Measurements from ENCODE around the gene NAP1L1.

Gene NAP1L1

DNA sequence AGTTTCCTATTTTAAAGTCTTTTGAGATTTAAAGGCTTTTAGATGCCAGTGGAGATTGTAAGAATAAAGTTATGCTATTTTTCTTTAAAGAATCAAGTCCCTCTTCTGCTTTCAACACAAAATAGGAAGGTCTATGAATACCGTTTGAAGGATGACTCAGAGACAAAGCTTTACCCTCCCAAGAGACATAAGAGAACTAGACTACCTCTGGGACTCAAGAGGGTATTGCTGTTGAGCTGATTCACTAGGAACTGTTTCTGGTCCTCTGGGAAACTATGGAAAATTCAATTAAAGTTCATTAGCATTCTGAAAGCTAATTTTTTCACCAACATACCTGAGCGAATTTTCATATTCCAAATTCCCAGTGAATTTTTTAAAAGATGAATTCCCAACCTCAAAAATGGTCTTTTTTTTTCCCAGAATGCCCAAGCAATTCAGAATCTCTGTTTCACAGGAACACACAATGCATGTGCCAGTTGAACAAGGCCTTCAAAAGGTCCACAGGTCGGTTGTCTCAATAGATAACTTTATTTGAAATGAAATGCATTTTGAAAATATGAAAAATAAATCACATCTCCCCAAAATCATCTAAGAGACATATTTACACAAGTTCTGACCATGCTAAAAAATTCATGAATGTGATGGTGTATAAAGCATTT is 59.4 kb downstream of the NAP1L1 start:
- no peak overlapping the region for H3K9ac ChIP-seq (ENCODE audit: low read length)
- no CpG with 5 or more reads among the region's 3 CpGs for WGBS (ENCODE audit: extremely low coverage, insufficient coverage, low lambda C conversion rate)
- peaks cover 4% of the 10 kb centered on the region for H3K4me1 ChIP-seq (ENCODE audit: control insufficient read depth, low read depth, low read length)
- H3K27me3 ChIP-seq (ENCODE audit: insufficient read depth, low read length, poor library complexity): no peaks in the 10 kb centered on the region
- no peak overlapping the region for H2BK120ac ChIP-seq (ENCODE audit: low read depth, low read length)
- no peak overlapping the region for H3K56ac ChIP-seq (ENCODE audit: low read length)
- no peak for DNase-seq
- H2BK15ac ChIP-seq (replicated peaks; ENCODE audit: low read depth): no peak overlapping the region
- H4K8ac ChIP-seq (ENCODE audit: low read depth, low read length): no peak overlapping the region
- no peak overlapping the region for H3K18ac ChIP-seq (ENCODE audit: low read length)
- no peak overlapping the region for H2AK5ac ChIP-seq (ENCODE audit: low read length)
- H3K79me1 ChIP-seq (ENCODE audit: low read length): no peaks in the 10 kb centered on the region
- no peak overlapping the region for H3K4me3 ChIP-seq (ENCODE audit: low read length)
- no peaks in the 10 kb centered on the region for H3K36me3 ChIP-seq (ENCODE audit: control insufficient read depth, insufficient read depth, low read length)
- no peak overlapping the region for H3K4ac ChIP-seq (ENCODE audit: low read depth, low read length)
- peaks cover 8% of the 10 kb centered on the region for H3K79me2 ChIP-seq (ENCODE audit: control insufficient read depth, insufficient read depth, low read length)
- no peak overlapping the region for H3K4me2 ChIP-seq (ENCODE audit: low read length)
- H3K23ac ChIP-seq (ENCODE audit: low read length): no peak overlapping the region
- H3K27ac ChIP-seq (ENCODE audit: low read depth, low read length): peak overlapping the region; percentile 11
- H2BK5ac ChIP-seq (ENCODE audit: low read length): no peak overlapping the region
- no peak overlapping the region for H4K5ac ChIP-seq (ENCODE audit: low read length)

DNA sequence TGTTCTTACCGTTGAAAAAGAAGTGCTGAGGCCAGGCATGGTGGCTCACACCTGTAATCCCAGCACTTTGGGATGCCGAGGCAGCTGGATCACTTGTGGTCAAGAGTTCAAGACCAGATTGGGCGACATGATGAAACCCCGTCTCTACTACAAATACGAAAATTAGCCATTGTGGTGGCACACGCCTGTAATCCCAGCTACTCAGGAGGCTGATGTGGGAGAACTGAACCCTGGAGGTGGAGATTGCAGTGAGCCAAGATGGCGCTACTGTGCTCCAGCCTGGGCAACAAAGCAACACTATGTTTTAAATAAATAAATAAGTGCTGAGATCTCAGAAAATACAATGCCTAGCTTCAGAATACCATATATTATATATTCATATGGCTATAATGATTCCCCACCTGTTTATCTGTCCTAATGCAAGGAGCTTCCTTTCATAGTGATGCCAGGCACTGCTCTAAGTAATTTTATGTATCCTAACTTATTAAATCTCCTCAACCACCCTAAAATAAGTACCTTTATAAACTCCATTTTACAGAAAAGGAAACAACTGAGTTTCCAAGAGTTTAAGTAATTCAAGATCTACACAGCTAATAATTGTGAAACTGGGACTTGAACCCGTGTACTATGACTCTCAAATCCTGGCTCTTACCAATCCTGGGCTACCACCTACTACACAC is 60.2 kb downstream of the NAP1L1 start:
- Histone ChIP-seq H4K5ac (ENCODE audit: low read length) (no peak overlapping the region), H3K4ac (ENCODE audit: low read depth, low read length) (no peak overlapping the region), H3K9ac (ENCODE audit: low read length) (no peak overlapping the region), H2AK5ac (ENCODE audit: low read length) (no peak overlapping the region), H3K56ac (ENCODE audit: low read length) (no peak overlapping the region), H2BK5ac (ENCODE audit: low read length) (no peak overlapping the region), H2BK15ac (replicated peaks; ENCODE audit: low read depth) (no peak overlapping the region), H3K79me2 (ENCODE audit: control insufficient read depth, insufficient read depth, low read length) (peaks cover 4% of the 10 kb centered on the region), H4K8ac (ENCODE audit: low read depth, low read length) (no peak overlapping the region), H3K27ac (ENCODE audit: low read depth, low read length) (no peak overlapping the region), H3K79me1 (ENCODE audit: low read length) (no peaks in the 10 kb centered on the region), H3K4me3 (ENCODE audit: low read length) (no peak overlapping the region), H3K23ac (ENCODE audit: low read length) (no peak overlapping the region), H2BK120ac (ENCODE audit: low read depth, low read length) (no peak overlapping the region), H3K4me1 (ENCODE audit: control insufficient read depth, low read depth, low read length) (peaks cover 5% of the 10 kb centered on the region), H3K18ac (ENCODE audit: low read length) (no peak overlapping the region), H3K4me2 (ENCODE audit: low read length) (no peak overlapping the region), H3K36me3 (ENCODE audit: control insufficient read depth, insufficient read depth, low read length) (no peaks in the 10 kb centered on the region), H3K27me3 (ENCODE audit: insufficient read depth, low read length, poor library complexity) (no peaks in the 10 kb centered on the region)
- DNase-seq: no peak
- WGBS (ENCODE audit: extremely low coverage, insufficient coverage, low lambda C conversion rate): no CpG with 5 or more reads among the region's 8 CpGs

DNA sequence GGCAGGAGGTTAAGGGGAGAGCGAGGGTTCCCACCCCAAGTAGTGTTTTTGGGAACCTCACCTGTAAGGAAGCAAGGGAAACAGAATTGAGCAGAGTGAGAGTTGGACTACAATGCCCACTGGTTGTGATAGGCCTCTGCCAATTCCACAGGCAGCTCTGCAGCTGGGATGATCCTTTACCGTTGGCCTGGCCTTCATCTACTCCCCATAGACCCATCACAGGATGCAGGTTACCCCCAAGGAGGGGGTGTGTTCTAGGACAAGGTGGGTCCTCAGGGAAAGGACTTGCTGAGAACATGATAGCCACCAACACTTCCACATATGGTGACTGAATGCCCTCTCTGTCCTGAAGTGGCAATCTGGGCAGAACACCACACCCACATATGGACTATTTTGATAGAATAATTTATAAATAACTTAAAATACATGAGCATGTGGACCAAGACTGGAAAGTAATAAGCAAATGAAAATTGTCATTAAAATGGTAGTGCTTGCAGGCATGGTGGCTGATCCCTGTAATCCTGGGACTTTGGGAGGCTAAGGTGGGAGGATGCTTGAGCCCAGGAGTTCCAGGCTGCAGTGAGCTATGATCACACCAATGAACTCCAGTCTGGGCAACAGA is 61.3 kb downstream of the NAP1L1 start:
- H3K4me2 ChIP-seq (ENCODE audit: low read length): no peak overlapping the region
- H4K5ac ChIP-seq (ENCODE audit: low read length): no peak overlapping the region
- H2BK15ac ChIP-seq (replicated peaks; ENCODE audit: low read depth): no peak overlapping the region
- no peak overlapping the region for H2BK120ac ChIP-seq (ENCODE audit: low read depth, low read length)
- no peak overlapping the region for H4K8ac ChIP-seq (ENCODE audit: low read depth, low read length)
- DNase-seq: no peak
- no peak overlapping the region for H3K4ac ChIP-seq (ENCODE audit: low read depth, low read length)
- H3K4me1 ChIP-seq (ENCODE audit: control insufficient read depth, low read depth, low read length): peaks cover 7% of the 10 kb centered on the region
- no CpG with 5 or more reads among the region's 2 CpGs for WGBS (ENCODE audit: extremely low coverage, insufficient coverage, low lambda C conversion rate)
- H3K4me3 ChIP-seq (ENCODE audit: low read length): no peak overlapping the region
- no peak overlapping the region for H3K56ac ChIP-seq (ENCODE audit: low read length)
- no peaks in the 10 kb centered on the region for H3K79me2 ChIP-seq (ENCODE audit: control insufficient read depth, insufficient read depth, low read length)
- H2BK5ac ChIP-seq (ENCODE audit: low read length): no peak overlapping the region
- H3K79me1 ChIP-seq (ENCODE audit: low read length): no peaks in the 10 kb centered on the region
- no peak overlapping the region for H3K23ac ChIP-seq (ENCODE audit: low read length)
- H2AK5ac ChIP-seq (ENCODE audit: low read length): no peak overlapping the region
- H3K27me3 ChIP-seq (ENCODE audit: insufficient read depth, low read length, poor library complexity): no peaks in the 10 kb centered on the region
- H3K27ac ChIP-seq (ENCODE audit: low read depth, low read length): no peak overlapping the region
- H3K36me3 ChIP-seq (ENCODE audit: control insufficient read depth, insufficient read depth, low read length): no peaks in the 10 kb centered on the region
- no peak overlapping the region for H3K9ac ChIP-seq (ENCODE audit: low read length)
- H3K18ac ChIP-seq (ENCODE audit: low read length): no peak overlapping the region

DNA sequence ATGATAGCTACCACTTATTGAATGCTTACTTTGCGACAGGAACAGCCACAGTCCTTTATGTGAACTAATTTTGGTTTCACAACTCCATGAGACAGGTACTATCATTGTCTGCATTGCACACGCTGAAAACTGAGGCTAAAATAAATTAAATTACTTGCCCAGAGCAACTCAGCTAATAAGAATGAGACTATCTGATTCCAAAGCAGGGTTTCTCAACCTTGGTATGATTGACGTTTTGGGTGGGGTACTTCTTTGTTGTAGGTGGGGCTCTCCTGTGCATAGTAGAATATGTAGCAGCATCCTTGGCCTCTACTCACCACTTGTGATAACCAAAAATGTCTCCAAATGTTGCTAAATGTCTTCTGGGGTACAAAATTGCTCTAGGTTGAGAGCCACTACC is 62.0 kb downstream of the NAP1L1 start:
- H2AK5ac ChIP-seq (ENCODE audit: low read length): no peak overlapping the region
- no peaks in the 10 kb centered on the region for H3K79me1 ChIP-seq (ENCODE audit: low read length)
- no peak overlapping the region for H3K4me3 ChIP-seq (ENCODE audit: low read length)
- H3K79me2 ChIP-seq (ENCODE audit: control insufficient read depth, insufficient read depth, low read length): no peaks in the 10 kb centered on the region
- no peak overlapping the region for H3K18ac ChIP-seq (ENCODE audit: low read length)
- no peak overlapping the region for H3K56ac ChIP-seq (ENCODE audit: low read length)
- no peak overlapping the region for H2BK15ac ChIP-seq (replicated peaks; ENCODE audit: low read depth)
- no peak overlapping the region for H2BK120ac ChIP-seq (ENCODE audit: low read depth, low read length)
- H3K4me1 ChIP-seq (ENCODE audit: control insufficient read depth, low read depth, low read length): peaks cover 7% of the 10 kb centered on the region
- H3K36me3 ChIP-seq (ENCODE audit: control insufficient read depth, insufficient read depth, low read length): no peaks in the 10 kb centered on the region
- H3K4ac ChIP-seq (ENCODE audit: low read depth, low read length): no peak overlapping the region
- H3K23ac ChIP-seq (ENCODE audit: low read length): no peak overlapping the region
- H3K27me3 ChIP-seq (ENCODE audit: insufficient read depth, low read length, poor library complexity): no peaks in the 10 kb centered on the region
- no CpG with 5 or more reads among the region's 3 CpGs for WGBS (ENCODE audit: extremely low coverage, insufficient coverage, low lambda C conversion rate)
- no peak for DNase-seq
- no peak overlapping the region for H3K27ac ChIP-seq (ENCODE audit: low read depth, low read length)
- H3K4me2 ChIP-seq (ENCODE audit: low read length): no peak overlapping the region
- H3K9ac ChIP-seq (ENCODE audit: low read length): no peak overlapping the region
- H4K5ac ChIP-seq (ENCODE audit: low read length): no peak overlapping the region
- H2BK5ac ChIP-seq (ENCODE audit: low read length): no peak overlapping the region
- H4K8ac ChIP-seq (ENCODE audit: low read depth, low read length): no peak overlapping the region

- Histone ChIP-seq H2BK5ac (ENCODE audit: low read length) (peak overlapping the region; percentile 51), H4K8ac (ENCODE audit: low read depth, low read length) (no peak overlapping the region), H3K56ac (ENCODE audit: low read length) (peak overlapping the region; percentile 46), H3K27me3 (ENCODE audit: insufficient read depth, low read length, poor library complexity) (no peaks in the 10 kb centered on the region), H4K5ac (ENCODE audit: low read length) (no peak overlapping the region), H3K4me3 (ENCODE audit: low read length) (no peak overlapping the region), H3K79me1 (ENCODE audit: low read length) (no peaks in the 10 kb centered on the region), H3K27ac (ENCODE audit: low read depth, low read length) (peak overlapping the region; percentile 38), H2BK15ac (replicated peaks; ENCODE audit: low read depth) (no peak overlapping the region), H3K4me1 (ENCODE audit: control insufficient read depth, low read depth, low read length) (peaks cover 7% of the 10 kb centered on the region), H2AK5ac (ENCODE audit: low read length) (no peak overlapping the region), H3K36me3 (ENCODE audit: control insufficient read depth, insufficient read depth, low read length) (no peaks in the 10 kb centered on the region), H3K4ac (ENCODE audit: low read depth, low read length) (peak overlapping the region; percentile 87), H2BK120ac (ENCODE audit: low read depth, low read length) (peak overlapping the region; percentile 96), H3K23ac (ENCODE audit: low read length) (no peak overlapping the region), H3K9ac (ENCODE audit: low read length) (no peak overlapping the region), H3K18ac (ENCODE audit: low read length) (peak overlapping the region; percentile 88), H3K79me2 (ENCODE audit: control insufficient read depth, insufficient read depth, low read length) (no peaks in the 10 kb centered on the region), H3K4me2 (ENCODE audit: low read length) (no peak overlapping the region)
- no CpG with 5 or more reads among the region's 15 CpGs for WGBS (ENCODE audit: extremely low coverage, insufficient coverage, low lambda C conversion rate)
- DNase-seq: peak; percentile 54
These were observed 63.5 kb downstream of the NAP1L1 start for GRCh38 chr12:76020731-76021672.
